Vagina (tissue), 2 donors: ENCODE measurements around the gene PDPR.

Experiments
- POLR2A ChIP-seq, 2 donors: fragments of 450-650 bp; IDR thresholded peaks; one replicate each; pipeline ENCODE4 v1.6.1; 2017; ENCODE audit warnings: antibody characterized with exemption in 2 of 2, mild to moderate bottlenecking in 2 of 2, moderate library complexity in 2 of 2
- POLR2AphosphoS5 ChIP-seq, 2 donors: sonication (generic); formaldehyde crosslinking; IDR thresholded peaks; one replicate each; pipeline ENCODE4 v1.9.0; 2017; ENCODE audit warnings: antibody characterized with exemption in 2 of 2, mild to moderate bottlenecking in 2 of 2, low read depth in 1 of 2; ENCODE audit not compliant: insufficient read depth in 1 of 2
- TF ChIP-seq, protein P1 (sequence below), 3 experiments: fragments of 450-650 bp in 2 of 3; fragments of 200-600 bp in 1 of 3; sonication (generic) in 1 of 3; IDR thresholded peaks; one replicate each; pipeline ENCODE4 v1.5.1; 2017 to 2019; ENCODE audit warnings: antibody characterized with exemption in 3 of 3, mild to moderate bottlenecking in 2 of 3, moderate library complexity in 2 of 3

DNA sequence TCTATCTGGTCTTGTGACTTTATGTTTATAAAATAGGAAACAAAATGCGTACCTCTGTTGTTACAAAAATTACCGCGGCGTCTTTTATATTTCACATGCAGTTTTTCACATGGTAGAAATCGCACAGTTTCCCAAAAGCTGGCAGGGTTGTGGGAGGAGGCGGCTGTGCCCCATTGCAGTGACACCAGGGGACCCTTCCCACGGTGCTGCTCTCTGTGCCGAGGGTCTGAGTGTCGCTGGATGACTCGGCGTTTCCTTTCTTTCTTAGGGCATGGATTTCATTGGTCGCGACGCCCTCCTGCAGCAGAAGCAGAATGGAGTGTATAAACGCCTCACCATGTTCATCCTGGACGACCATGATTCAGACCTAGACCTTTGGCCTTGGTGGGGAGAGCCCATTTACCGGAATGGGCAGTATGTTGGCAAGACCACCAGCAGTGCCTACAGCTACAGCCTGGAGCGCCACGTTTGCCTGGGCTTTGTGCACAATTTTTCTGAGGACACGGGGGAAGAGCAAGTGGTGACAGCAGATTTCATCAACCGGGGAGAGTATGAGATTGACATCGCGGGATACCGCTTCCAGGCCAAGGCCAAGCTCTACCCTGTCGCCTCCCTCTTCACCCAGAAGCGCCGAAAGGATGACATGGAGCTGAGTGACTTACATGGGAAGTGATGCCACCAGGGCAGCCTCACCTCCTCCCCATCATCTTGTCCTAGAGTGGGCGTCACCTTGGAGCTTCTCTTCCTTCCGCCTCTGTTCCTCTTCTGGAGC, 42.3 kb downstream of the PDPR start:
- TF ChIP-seq POLR2A (IDR thresholded peaks at IDR 0.05) (no peak), POLR2AphosphoS5 (IDR thresholded peaks at IDR 0.05; ENCODE audit: insufficient read depth in 1 of 2, low read depth in 1 of 2) (no peak)
- TF ChIP-seq, protein P1, sequence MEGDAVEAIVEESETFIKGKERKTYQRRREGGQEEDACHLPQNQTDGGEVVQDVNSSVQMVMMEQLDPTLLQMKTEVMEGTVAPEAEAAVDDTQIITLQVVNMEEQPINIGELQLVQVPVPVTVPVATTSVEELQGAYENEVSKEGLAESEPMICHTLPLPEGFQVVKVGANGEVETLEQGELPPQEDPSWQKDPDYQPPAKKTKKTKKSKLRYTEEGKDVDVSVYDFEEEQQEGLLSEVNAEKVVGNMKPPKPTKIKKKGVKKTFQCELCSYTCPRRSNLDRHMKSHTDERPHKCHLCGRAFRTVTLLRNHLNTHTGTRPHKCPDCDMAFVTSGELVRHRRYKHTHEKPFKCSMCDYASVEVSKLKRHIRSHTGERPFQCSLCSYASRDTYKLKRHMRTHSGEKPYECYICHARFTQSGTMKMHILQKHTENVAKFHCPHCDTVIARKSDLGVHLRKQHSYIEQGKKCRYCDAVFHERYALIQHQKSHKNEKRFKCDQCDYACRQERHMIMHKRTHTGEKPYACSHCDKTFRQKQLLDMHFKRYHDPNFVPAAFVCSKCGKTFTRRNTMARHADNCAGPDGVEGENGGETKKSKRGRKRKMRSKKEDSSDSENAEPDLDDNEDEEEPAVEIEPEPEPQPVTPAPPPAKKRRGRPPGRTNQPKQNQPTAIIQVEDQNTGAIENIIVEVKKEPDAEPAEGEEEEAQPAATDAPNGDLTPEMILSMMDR (IDR thresholded peaks at IDR 0.05) = no peak
